Type B pancreatic cell (in vitro differentiated cells): Measurements from ENCODE around the gene NEUROD1. TPM values are rescaled to one million over a fixed set of nuclear protein-coding genes. Genes with fewer than 3 reads are reported as not detected.

Experiments used
- DNase-seq: peaks from one replicate; pipeline ENCODE4 v3.0.0; 2021; ENCODE audit warnings: mixed read lengths; ENCODE audit not compliant: unreplicated experiment; ENCODE audit errors: extremely low spot score
- H3K27ac Mint-ChIP-seq: 2 replicates; pipeline ENCODE4 v1.8.0; 2021; ENCODE audit warnings: mild to moderate bottlenecking, mixed read lengths
- H3K27me3 Mint-ChIP-seq: 2 replicates; pipeline ENCODE4 v1.8.0; 2021; ENCODE audit warnings: mixed read lengths
- H3K36me3 Mint-ChIP-seq: 2 replicates; pipeline ENCODE4 v1.8.0; 2021; ENCODE audit warnings: mixed read lengths
- H3K4me1 Mint-ChIP-seq: one replicate; pipeline ENCODE4 v1.8.0; 2021; ENCODE audit warnings: mixed read lengths; ENCODE audit not compliant: unreplicated experiment
- H3K4me3 Mint-ChIP-seq: 2 replicates; pipeline ENCODE4 v1.8.0; 2021; ENCODE audit warnings: mild to moderate bottlenecking, mixed read lengths
- H3K9me3 Mint-ChIP-seq: 2 replicates; pipeline ENCODE4 v1.8.0; 2021; ENCODE audit warnings: mixed read lengths
- total RNA-seq: library from RNA; stranded (reverse); gene quantifications from 2 replicates; pipeline ENCODE4 v1.2.1, GENCODE V29; 2021; ENCODE audit warnings: low replicate concordance
- TF ChIP-seq, protein P1 (sequence below): fragments of 200-600 bp; sonication (generic); conservative IDR thresholded peaks from 2 replicates; pipeline ENCODE4 v1.5.0; 2021; ENCODE audit warnings: antibody characterized with exemption, mild to moderate bottlenecking

NEUROD1 gene
- total RNA-seq, 1 donor from 2014 or later = 48.5 TPM

- no peaks in the 10 kb centered on the region for H3K36me3 Mint-ChIP-seq
- DNase-seq = no peak
- H3K4me3 Mint-ChIP-seq = no peak overlapping the region
- no peaks in the 10 kb centered on the region for H3K9me3 Mint-ChIP-seq
- H3K4me1 Mint-ChIP-seq = no peaks in the 10 kb centered on the region
- peaks cover 14% of the 10 kb centered on the region for H3K27me3 Mint-ChIP-seq
- TF ChIP-seq, protein P1, sequence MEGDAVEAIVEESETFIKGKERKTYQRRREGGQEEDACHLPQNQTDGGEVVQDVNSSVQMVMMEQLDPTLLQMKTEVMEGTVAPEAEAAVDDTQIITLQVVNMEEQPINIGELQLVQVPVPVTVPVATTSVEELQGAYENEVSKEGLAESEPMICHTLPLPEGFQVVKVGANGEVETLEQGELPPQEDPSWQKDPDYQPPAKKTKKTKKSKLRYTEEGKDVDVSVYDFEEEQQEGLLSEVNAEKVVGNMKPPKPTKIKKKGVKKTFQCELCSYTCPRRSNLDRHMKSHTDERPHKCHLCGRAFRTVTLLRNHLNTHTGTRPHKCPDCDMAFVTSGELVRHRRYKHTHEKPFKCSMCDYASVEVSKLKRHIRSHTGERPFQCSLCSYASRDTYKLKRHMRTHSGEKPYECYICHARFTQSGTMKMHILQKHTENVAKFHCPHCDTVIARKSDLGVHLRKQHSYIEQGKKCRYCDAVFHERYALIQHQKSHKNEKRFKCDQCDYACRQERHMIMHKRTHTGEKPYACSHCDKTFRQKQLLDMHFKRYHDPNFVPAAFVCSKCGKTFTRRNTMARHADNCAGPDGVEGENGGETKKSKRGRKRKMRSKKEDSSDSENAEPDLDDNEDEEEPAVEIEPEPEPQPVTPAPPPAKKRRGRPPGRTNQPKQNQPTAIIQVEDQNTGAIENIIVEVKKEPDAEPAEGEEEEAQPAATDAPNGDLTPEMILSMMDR = no peak
- H3K27ac Mint-ChIP-seq = no peak overlapping the region
Measured at GRCh38 chr2:181627545-181627944, 52.8 kb downstream of the NEUROD1 start.

DNA sequence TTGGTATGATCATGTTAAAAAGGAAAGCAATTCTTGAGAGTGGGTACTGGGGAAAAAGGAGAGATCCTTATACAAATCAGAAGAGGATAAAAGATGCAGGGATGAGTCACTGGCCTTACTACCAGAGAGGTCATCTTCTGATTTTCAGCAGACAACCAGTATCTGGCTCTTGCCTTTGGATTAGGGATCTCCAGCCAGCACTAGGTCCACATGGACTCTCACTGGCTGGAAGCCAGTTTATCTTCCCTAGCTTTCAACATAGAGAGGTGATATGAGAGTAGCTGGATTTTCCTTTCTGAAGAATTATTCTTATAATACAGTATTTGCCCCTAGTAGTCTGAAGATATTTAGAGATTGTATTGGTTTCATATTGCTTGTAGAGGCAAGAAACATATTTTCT lies 53.6 kb downstream of the NEUROD1 start:
- Mint-ChIP-seq H3K36me3 (no peaks in the 10 kb centered on the region), H3K9me3 (no peaks in the 10 kb centered on the region), H3K4me3 (no peak overlapping the region), H3K4me1 (no peaks in the 10 kb centered on the region), H3K27ac (no peak overlapping the region), H3K27me3 (peaks cover 14% of the 10 kb centered on the region)
- TF ChIP-seq, protein P1 = no peak
- DNase-seq = no peak

Other genes with a start within 250 kb of the NEUROD1 start
- 0.90 and 9.5 TPM in 2 replicates for gene ITGA4, start 223.1 kb downstream of the NEUROD1 start, total RNA-seq
- 2.9 and 4.3 TPM in 2 replicates for gene CERKL, start 23.4 kb downstream of the NEUROD1 start, total RNA-seq
- gene ITPRID2, start 211.2 kb upstream of the NEUROD1 start, total RNA-seq = 109 and 137 TPM in 2 replicates